Mucosa of stomach (tissue), 1 donor: ENCODE data around the gene RUVBL2.
"Not testable (repeated sequence)": the region's sequence is repeated elsewhere in the genome, so short reads cannot be mapped to it uniquely, and the experiment has no call there.

ENCODE experiments used
- H3K27me3 ChIP-seq: one replicate; pipeline ENCODE4 v1.7.0; 2013; ENCODE audit warnings: mild to moderate bottlenecking, low read length; ENCODE audit not compliant: control insufficient read depth, insufficient read depth
- H3K36me3 ChIP-seq: one replicate; pipeline ENCODE4 v1.7.0; 2013; ENCODE audit warnings: low read length; ENCODE audit not compliant: control insufficient read depth, insufficient read depth
- H3K4me1 ChIP-seq: one replicate; pipeline ENCODE4 v1.7.0; 2013; ENCODE audit warnings: mild to moderate bottlenecking, low read length; ENCODE audit not compliant: control insufficient read depth, insufficient read depth
- H3K4me3 ChIP-seq: one replicate; pipeline ENCODE4 v1.7.0; 2013; ENCODE audit warnings: low read length
- H3K9ac ChIP-seq: one replicate; pipeline ENCODE4 v1.7.0; 2013; ENCODE audit warnings: mild to moderate bottlenecking, low read length, moderate library complexity
- H3K9me3 ChIP-seq: one replicate; pipeline ENCODE4 v1.7.0; 2013; ENCODE audit warnings: mild to moderate bottlenecking, low read length, moderate library complexity; ENCODE audit not compliant: control insufficient read depth
- donor health status: Pancreatic carcinoma.

RUVBL2 gene

GRCh38 chr19:49030323-49030722, 36.6 kb downstream of the RUVBL2 start:
- not testable (repeated sequence) for H3K36me3 ChIP-seq, H3K9ac ChIP-seq, H3K4me3 ChIP-seq, H3K27me3 ChIP-seq, H3K9me3 ChIP-seq, H3K4me1 ChIP-seq

DNA sequence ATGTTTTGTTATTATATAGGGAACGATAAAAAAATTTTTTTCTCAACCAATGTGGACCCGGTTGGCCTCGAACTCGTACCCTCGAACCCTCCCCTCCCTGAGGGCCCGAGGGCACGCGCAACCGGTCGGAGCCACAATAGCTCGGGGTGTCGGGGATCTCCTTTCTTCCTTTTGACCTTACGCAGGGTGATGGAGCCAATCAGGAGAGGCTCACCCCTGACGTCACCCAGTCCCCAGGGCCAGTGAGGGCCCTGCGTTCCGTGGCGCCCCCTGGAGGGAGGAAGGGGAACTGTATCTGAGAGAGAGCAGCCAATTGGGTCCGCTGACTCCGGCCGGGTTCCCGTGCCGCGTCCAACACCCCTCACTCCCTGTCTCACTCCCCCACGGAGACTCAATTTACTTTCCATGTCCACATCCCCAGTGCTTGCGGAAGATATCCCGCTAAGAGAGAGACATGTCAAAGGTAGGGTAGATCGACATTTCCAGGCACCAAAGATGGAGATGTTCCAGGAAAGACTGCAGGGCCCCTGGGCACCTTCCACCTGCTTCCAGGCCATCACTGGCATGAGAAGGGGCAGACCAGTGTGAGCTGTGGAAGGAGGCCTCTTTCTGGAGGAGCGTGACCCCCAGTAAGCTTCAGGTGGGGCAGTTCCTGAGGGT, 38.1 kb downstream of the RUVBL2 start, which contains the start of gene CGB2:
Gene CGB2, plus strand, starts transcription at position 249 of the 660 bp plus-strand sequence. Its CDS starts 206 bp downstream, at position 455.
- H3K4me1 ChIP-seq, H3K36me3 ChIP-seq, H3K27me3 ChIP-seq, H3K9me3 ChIP-seq, H3K9ac ChIP-seq, H3K4me3 ChIP-seq: not testable (repeated sequence)

DNA sequence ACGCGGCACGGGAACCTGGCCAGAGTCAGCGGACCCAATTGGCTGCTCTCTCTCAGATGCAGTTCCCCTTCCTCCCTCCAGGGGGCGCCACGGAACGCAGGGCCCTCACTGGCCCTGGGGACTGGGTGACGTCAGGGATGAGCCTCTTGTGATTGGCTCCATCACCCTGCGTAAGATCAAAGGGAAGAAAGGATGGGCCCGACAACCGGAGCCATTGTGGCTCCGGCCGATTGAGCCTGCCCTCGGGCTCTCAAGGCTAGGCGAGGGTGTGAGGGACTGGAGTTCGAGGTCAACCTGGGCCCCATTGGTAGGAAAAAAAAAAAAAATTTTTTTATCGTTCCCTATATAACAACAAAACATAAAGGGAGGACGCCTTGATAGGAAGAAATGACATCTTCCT, 43.1 kb downstream of the RUVBL2 start, which contains the start of gene CGB1:
Gene CGB1, minus strand, starts transcription at position 81 of the 400 bp plus-strand sequence. CDS start 184 bp downstream, outside the sequence.
- not testable (repeated sequence) for H3K9me3 ChIP-seq, H3K36me3 ChIP-seq, H3K4me3 ChIP-seq, H3K9ac ChIP-seq, H3K27me3 ChIP-seq, H3K4me1 ChIP-seq

- H3K4me1 ChIP-seq, H3K4me3 ChIP-seq, H3K36me3 ChIP-seq, H3K9me3 ChIP-seq, H3K9ac ChIP-seq, H3K27me3 ChIP-seq: not testable (repeated sequence)
These were observed 44.4 kb downstream of the RUVBL2 start for GRCh38 chr19:49038111-49038510.

GRCh38 chr19:49038557-49039276, 45.0 kb downstream of the RUVBL2 start:
- H3K4me3 ChIP-seq, H3K9me3 ChIP-seq, H3K4me1 ChIP-seq, H3K27me3 ChIP-seq, H3K9ac ChIP-seq, H3K36me3 ChIP-seq: not testable (repeated sequence)

DNA sequence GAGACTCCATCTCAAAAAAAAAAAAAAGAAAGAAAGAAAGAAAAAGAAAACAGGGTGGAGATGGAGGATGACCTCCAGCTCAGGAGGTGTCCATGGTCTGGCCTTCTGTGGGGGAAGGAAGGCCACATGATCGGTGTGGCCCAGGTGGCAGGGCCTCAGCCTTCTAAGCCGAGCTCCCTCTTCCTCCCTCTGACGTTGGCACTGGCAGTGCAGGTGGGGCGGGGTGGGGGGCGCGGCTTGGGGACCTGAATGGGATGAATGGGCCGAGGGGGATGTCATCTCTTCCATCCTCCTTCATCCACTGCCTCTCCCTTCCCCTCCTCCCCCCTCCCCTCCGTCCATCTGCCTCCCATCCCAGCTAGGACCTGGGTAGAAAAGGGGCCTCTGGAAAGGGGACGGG, 46.0 kb downstream of the RUVBL2 start:
- not testable (repeated sequence) for H3K9me3 ChIP-seq, H3K9ac ChIP-seq, H3K4me1 ChIP-seq, H3K27me3 ChIP-seq, H3K36me3 ChIP-seq, H3K4me3 ChIP-seq

DNA sequence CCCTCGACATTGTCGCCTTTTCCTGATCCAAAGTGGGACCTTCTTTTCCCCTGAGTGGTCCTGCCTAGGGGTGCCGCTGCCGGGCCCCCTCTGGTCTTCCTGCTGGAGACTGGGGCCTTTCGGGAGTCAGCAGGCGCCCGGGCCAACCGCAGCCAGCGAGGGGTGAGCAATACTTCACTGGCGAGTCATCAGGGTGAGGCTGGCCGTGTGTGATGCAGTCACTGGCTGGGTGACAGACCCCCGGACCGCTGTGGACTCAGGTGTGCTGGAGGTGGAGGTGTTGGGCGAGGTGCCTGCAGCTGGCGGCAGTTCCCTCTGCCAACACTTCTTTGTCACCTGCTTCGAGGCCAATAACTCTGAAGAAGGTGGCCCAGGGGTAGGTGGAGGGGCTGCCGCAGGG, 48.5 kb downstream of the RUVBL2 start:
- Histone ChIP-seq H3K4me3 (no peak overlapping the region), H3K4me1 (no peaks in the 10 kb centered on the region), H3K36me3 (no peaks in the 10 kb centered on the region), H3K9ac (no peak overlapping the region), H3K9me3 (no peaks in the 10 kb centered on the region), H3K27me3 (no peaks in the 10 kb centered on the region)

GRCh38 chr19:49042666-49043065, 49.0 kb downstream of the RUVBL2 start:
- not testable (repeated sequence) for H3K4me3 ChIP-seq, H3K9ac ChIP-seq, H3K36me3 ChIP-seq, H3K4me1 ChIP-seq, H3K27me3 ChIP-seq, H3K9me3 ChIP-seq

- not testable (repeated sequence) for H3K4me1 ChIP-seq, H3K9me3 ChIP-seq, H3K9ac ChIP-seq, H3K4me3 ChIP-seq, H3K27me3 ChIP-seq, H3K36me3 ChIP-seq
These were observed 49.9 kb downstream of the RUVBL2 start, which contains the start of gene CGB5 for GRCh38 chr19:49043548-49043947. Gene CGB5 (plus strand): TSS chr19:49043848. CDS start chr19:49044210, 362 bp downstream.

- not testable (repeated sequence) for H3K36me3 ChIP-seq, H3K4me1 ChIP-seq, H3K4me3 ChIP-seq, H3K9me3 ChIP-seq, H3K9ac ChIP-seq, H3K27me3 ChIP-seq
These were observed 55.3 kb downstream of the RUVBL2 start, which contains the start of gene CGB8 for GRCh38 chr19:49049011-49049410. Gene CGB8 (minus strand): TSS chr19:49049111. CDS start chr19:49048739, 372 bp downstream.

DNA sequence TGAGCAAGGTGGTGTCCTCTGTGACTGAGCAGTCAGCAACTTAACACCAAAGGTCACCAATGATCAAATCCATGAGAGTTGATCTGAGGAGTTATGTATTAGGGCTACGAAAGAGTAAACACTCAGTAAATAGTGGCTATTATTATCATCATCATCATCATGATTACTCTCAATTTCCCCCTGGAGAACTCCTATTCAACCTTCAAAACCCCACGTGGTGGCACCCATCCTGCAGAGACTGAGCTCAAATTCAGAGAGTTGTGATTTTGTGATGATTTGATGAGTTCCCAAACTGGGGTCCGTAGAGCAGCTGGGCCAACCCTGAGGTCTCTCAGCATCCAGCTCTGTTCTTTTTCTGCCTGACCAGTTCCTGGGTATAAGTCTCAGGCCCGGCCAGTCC, 56.1 kb downstream of the RUVBL2 start:
- not testable (repeated sequence) for H3K9ac ChIP-seq, H3K4me3 ChIP-seq, H3K4me1 ChIP-seq, H3K27me3 ChIP-seq, H3K9me3 ChIP-seq, H3K36me3 ChIP-seq

- not testable (repeated sequence) for H3K27me3 ChIP-seq, H3K9ac ChIP-seq, H3K4me1 ChIP-seq, H3K9me3 ChIP-seq, H3K36me3 ChIP-seq, H3K4me3 ChIP-seq
These were observed 56.8 kb downstream of the RUVBL2 start for GRCh38 chr19:49050376-49051033.
